Fibroblast of the aortic adventitia (primary cell): ENCODE results near the gene SYNE1. TPM values are rescaled to one million over a fixed set of nuclear protein-coding genes. Genes with fewer than 3 reads are reported as not detected.

Source experiments
- DNase-seq: peaks from one replicate; pipeline ENCODE4 v3.0.0-alpha.2; 2010; ENCODE audit warnings: low read depth
- H3K4me3 ChIP-seq: 2 replicates; pipeline ENCODE4 v1.5.1; 2011; ENCODE audit warnings: low read depth, mild to moderate bottlenecking, control low read depth, low read length, moderate library complexity
- total RNA-seq: library from RNA; depleted of rRNA; stranded (reverse); fragments of >200 nt; gene quantifications from 2 replicates; pipeline ENCODE4 v1.2.3, GENCODE V29; 2012; ENCODE audit warnings: low replicate concordance
- TF ChIP-seq, protein P1 (sequence below): IDR thresholded peaks from 2 replicates; pipeline ENCODE4 v1.5.1; 2011; ENCODE audit warnings: mild to moderate bottlenecking, low read length, control low read depth, inconsistent platforms; ENCODE audit not compliant: insufficient read depth

SYNE1 gene
- total RNA-seq, 1 donor, result 193 TPM

DNA sequence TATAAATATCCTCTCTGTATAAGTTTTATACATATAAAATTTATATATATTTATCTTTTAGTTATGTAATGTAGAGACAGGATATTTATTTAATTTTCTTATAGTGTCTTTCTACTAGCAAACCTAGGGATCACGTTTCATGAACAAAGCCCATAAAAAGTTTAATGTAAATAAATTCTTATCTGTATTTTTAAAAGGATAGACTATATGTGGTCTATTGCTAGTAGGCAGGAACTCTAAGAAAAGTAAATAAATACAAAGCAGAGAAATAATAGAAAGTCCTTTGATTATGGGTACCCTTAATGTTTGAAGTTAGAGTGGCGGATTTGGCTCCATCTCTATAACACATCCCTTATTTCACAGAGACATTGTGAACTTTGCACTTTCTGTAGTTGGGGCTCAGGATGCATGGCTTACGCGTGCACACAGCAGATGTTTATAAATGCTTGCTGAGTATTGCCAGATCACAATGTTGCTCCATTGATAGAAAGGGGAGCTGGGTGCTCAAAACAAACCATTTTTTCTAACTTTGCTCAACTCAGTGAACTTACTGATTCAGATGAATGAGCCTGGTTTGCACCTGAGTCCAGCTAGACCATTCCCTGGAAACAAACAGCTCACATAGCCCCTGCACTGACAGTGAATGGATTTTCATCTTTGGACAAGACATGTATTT lies 179.1 kb downstream of the SYNE1 start:
- TF ChIP-seq, protein P1, sequence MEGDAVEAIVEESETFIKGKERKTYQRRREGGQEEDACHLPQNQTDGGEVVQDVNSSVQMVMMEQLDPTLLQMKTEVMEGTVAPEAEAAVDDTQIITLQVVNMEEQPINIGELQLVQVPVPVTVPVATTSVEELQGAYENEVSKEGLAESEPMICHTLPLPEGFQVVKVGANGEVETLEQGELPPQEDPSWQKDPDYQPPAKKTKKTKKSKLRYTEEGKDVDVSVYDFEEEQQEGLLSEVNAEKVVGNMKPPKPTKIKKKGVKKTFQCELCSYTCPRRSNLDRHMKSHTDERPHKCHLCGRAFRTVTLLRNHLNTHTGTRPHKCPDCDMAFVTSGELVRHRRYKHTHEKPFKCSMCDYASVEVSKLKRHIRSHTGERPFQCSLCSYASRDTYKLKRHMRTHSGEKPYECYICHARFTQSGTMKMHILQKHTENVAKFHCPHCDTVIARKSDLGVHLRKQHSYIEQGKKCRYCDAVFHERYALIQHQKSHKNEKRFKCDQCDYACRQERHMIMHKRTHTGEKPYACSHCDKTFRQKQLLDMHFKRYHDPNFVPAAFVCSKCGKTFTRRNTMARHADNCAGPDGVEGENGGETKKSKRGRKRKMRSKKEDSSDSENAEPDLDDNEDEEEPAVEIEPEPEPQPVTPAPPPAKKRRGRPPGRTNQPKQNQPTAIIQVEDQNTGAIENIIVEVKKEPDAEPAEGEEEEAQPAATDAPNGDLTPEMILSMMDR, result no peak
- no peak overlapping the region for H3K4me3 ChIP-seq
- no peak for DNase-seq

DNA sequence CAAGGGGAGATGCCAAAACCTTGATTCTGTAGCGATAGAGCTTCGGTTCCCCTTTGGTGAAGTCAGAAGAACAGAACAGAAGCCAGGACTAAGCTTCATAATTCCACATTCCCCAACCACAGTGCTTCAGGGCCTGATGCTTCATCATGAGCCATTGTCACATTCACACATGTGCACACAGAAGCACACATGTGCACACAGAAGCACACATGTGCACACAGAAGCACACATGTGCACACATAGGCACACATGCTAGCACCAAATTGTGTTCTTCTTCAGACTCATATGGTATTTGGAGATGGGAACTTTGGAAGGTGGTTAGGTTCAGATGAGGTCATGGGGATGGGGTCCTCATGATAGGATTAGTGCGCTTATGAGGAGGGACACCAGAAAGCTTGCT lies 183.2 kb downstream of the SYNE1 start:
- TF ChIP-seq, protein P1, result no peak
- DNase-seq, result no peak
- H3K4me3 ChIP-seq, result no peak overlapping the region

DNA sequence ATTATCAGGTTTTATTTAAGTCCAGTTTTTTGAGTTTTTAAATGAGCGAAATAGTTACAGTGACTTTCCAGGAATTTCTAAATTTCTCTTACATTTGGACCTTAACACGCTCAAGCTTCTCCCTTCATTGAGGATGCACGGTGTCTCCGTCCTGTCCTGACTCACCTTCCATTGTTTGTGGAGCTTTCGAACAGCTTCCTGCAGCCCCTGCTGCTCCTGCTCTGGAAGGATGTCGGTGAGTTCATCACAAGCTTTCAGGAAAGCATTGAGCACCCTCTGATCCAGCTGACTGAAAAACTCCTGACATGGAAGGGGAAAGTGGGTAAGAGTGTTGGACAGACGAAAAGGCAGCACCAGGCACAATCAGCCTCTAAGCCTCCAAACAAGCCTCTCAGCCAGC lies 183.7 kb downstream of the SYNE1 start:
- no peak overlapping the region for H3K4me3 ChIP-seq
- no peak for DNase-seq
- TF ChIP-seq, protein P1, result no peak

DNA sequence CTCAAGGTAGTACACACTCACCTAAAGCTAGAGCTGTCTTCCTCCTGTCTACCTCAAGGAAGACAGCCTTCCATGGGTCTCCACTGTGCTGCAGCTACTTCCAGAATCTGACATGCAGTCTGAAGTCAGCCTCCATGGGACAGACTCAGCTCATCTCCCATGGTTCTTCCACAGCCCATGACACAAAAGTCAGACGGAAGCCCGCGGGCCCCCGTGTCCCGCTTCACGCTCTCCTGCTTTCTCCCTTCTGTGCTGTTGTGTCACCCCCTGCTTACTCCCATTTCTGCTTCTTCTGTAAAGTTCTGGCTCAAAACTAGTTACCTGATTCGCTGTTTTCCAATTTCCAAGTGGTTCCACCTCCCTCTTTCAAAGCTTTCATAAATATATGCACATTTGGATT lies 184.5 kb downstream of the SYNE1 start:
- TF ChIP-seq, protein P1, result no peak
- H3K4me3 ChIP-seq, result no peak overlapping the region
- DNase-seq, result no peak

DNA sequence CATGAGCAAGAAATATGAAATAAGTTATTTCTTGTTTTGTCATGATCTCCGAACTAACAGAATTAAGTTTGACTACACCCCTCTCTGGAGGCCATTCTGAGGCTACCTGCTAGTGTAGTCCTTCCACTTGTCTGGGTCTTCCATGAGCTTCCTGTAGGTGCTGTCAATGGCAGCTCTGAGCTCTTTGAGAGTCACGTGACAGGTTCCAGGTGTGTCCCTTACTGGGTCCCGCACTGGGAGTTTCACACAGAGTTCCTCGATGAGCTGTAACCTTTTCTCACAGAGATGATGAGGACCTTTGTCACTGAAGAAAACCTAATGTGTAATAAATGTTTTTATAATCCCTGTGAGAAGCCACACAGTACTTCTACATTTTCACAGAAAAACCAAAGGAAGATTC lies 186.6 kb downstream of the SYNE1 start:
- H3K4me3 ChIP-seq, result no peak overlapping the region
- DNase-seq, result no peak
- TF ChIP-seq, protein P1, result no peak

DNA sequence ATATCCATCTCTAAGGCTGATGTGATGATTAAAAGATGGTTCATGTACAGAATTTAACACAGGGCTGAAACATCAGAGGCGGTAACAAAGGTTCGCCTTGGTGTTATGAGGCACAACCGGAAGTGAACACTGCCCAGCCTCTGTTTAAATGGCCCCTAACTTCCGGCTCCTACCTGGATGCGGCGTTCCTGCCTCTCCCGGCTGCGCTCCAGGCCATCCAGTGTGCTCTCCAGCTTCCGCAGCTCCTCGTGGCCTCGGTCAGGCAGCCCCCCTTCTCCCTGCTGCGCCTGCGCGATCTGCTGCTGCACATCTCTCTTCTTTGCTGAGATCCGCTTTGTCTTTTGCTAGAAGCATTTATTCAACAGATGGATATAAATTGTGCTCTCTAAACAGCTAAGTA lies 195.3 kb downstream of the SYNE1 start:
- no peak for DNase-seq
- TF ChIP-seq, protein P1, result no peak
- no peak overlapping the region for H3K4me3 ChIP-seq

DNA sequence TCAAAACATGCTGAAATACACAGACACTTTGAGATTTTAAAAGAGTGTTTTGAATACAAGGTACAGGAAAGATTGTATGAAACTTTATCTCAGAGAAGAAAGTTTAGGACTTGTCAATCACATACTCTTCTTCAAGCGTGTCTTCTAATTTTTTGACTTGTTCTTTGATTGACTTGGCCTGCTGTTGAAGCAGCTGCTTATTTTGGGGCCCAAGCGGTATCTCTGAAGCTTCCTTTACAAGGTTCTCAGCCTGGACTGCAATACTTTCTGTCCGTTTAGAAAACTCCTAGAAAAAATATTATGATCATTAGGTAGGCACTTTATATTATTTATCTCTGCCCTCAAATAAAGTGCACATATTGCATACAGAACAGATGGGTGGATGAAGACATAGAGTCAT lies 201.3 kb downstream of the SYNE1 start:
- no peak for DNase-seq
- H3K4me3 ChIP-seq, result no peak overlapping the region
- TF ChIP-seq, protein P1, result no peak
